H1 (cell line): ENCODE results near the gene TBL2. TPM values are rescaled to one million over a fixed set of nuclear protein-coding genes. Genes with fewer than 3 reads are reported as not detected.

Experiments
- CTCF ChIA-PET: fragments of 300-600 bp; sonication (Branson Sonifier 250); formaldehyde crosslinking; loops from one replicate; lab custom pipeline; 2021; ENCODE audit not compliant: partially characterized antibody; lab: Charles Lee
- POLR2A ChIA-PET: fragments of 300-600 bp; sonication (Branson Sonifier 250); formaldehyde crosslinking; loops from one replicate; lab custom pipeline; 2021; ENCODE audit warnings: inconsistent platforms; ENCODE audit not compliant: partially characterized antibody; lab: Charles Lee
- DNase-seq, 2 experiments: peaks; one replicate each; pipeline versions ENCODE4 v3.0.0 to v3.0.0-alpha.2; 2010 to 2022; ENCODE audit warnings: low spot score in 2 of 2, low read depth in 1 of 2, mixed read lengths in 1 of 2
- FAIRE-seq: peaks from 2 replicates; lab custom pipeline; 2011; peaks lifted over from hg19 to GRCh38; lab: Jason Lieb, UNC
- H2AFZ ChIP-seq: 2 replicates; pipeline ENCODE4 v1.8.1; 2012; ENCODE audit warnings: low read length, inconsistent platforms
- H2AK5ac ChIP-seq: 2 replicates; pipeline ENCODE4 v1.6.1; 2013; ENCODE audit warnings: low read depth, low read length
- H2BK120ac ChIP-seq: replicated peaks from 2 replicates; pipeline ENCODE3; 2013; ENCODE audit warnings: low read depth, low read length, inconsistent platforms
- H2BK12ac ChIP-seq: 2 replicates; pipeline ENCODE4 v1.6.1; 2013; ENCODE audit warnings: low read depth, low read length
- H2BK15ac ChIP-seq: 2 replicates; pipeline ENCODE4 v1.6.1; 2013; ENCODE audit warnings: low read length
- H2BK20ac ChIP-seq: 2 replicates; pipeline ENCODE4 v1.6.1; 2013; ENCODE audit warnings: low read length
- H2BK5ac ChIP-seq: 2 replicates; pipeline ENCODE4 v1.6.1; 2013; ENCODE audit warnings: low read depth, low read length
- H3K14ac ChIP-seq: 2 replicates; pipeline ENCODE4 v1.6.1; 2013; ENCODE audit warnings: inconsistent platforms; ENCODE audit not compliant: insufficient read length
- H3K18ac ChIP-seq: 2 replicates; pipeline ENCODE4 v1.6.1; 2013; ENCODE audit warnings: low read length; ENCODE audit errors: extremely low read depth
- H3K23ac ChIP-seq: 2 replicates; pipeline ENCODE4 v1.6.1; 2013; ENCODE audit warnings: inconsistent platforms; ENCODE audit not compliant: insufficient read length
- H3K23me2 ChIP-seq: 2 replicates; pipeline ENCODE4 v1.6.1; 2013; ENCODE audit warnings: low read depth, low read length
- H3K27ac ChIP-seq: 2 replicates; pipeline ENCODE4 v1.6.1; 2011; ENCODE audit warnings: low read depth, low read length, inconsistent platforms
- H3K27me3 ChIP-seq, 4 experiments: replicated peaks in 1 of 4; 1 replicate in 1 of 4; 2 replicates in 3 of 4; pipeline versions ENCODE4 v1.6.1 to v1.8.1; 2011 to 2013; ENCODE audit warnings: low read length in 3 of 4, mild to moderate bottlenecking in 3 of 4, inconsistent platforms in 2 of 4, mixed read lengths in 2 of 4, moderate library complexity in 1 of 4; ENCODE audit not compliant: control insufficient read depth in 3 of 4, insufficient read depth in 3 of 4; ENCODE audit errors: extremely low read depth in 1 of 4
- H3K36me3 ChIP-seq, 4 experiments: 2 replicates each; pipeline versions ENCODE4 v1.6.1 to v1.8.1; 2011 to 2013; ENCODE audit warnings: mild to moderate bottlenecking in 4 of 4, low read length in 3 of 4, moderate library complexity in 2 of 4, control low read depth in 1 of 4, inconsistent platforms in 1 of 4; ENCODE audit not compliant: insufficient read depth in 4 of 4, control insufficient read depth in 2 of 4
- H3K4ac ChIP-seq: replicated peaks from 2 replicates; pipeline ENCODE3; 2013; ENCODE audit warnings: low read length, low read depth, mixed read lengths, inconsistent platforms; ENCODE audit not compliant: insufficient read length
- H3K4me1 ChIP-seq, 4 experiments: replicated peaks in 1 of 4; 1 replicate in 1 of 4; 2 replicates in 3 of 4; pipeline versions ENCODE4 v1.6.1 to v1.8.1; 2011 to 2013; ENCODE audit warnings: low read length in 3 of 4, inconsistent platforms in 2 of 4, mixed read lengths in 1 of 4; ENCODE audit not compliant: insufficient read depth in 4 of 4, control insufficient read depth in 3 of 4
- H3K4me2 ChIP-seq, 2 experiments: 2 replicates each; pipeline versions ENCODE4 v1.6.1 to v1.8.1; 2011 to 2013; ENCODE audit warnings: low read depth in 2 of 2, low read length in 2 of 2, control low read depth in 1 of 2, inconsistent platforms in 1 of 2, mild to moderate bottlenecking in 1 of 2; ENCODE audit not compliant: insufficient read depth in 1 of 2
- H3K4me3 ChIP-seq, 4 experiments: fragments of 200-600, 300-600 bp in 1 of 4; sonication (generic), shearing (Covaris generic), sonication (Bioruptor Twin) in 1 of 4; 2 replicates each; pipeline versions ENCODE4 v1.5.1 to v1.8.1; 2011 to 2016; ENCODE audit warnings: low read length in 4 of 4, low read depth in 3 of 4, control low read depth in 2 of 4, inconsistent platforms in 2 of 4, mild to moderate bottlenecking in 2 of 4, mixed read lengths in 1 of 4, moderate library complexity in 1 of 4; ENCODE audit not compliant: insufficient read depth in 2 of 4; ENCODE audit errors: extremely low read depth in 1 of 4
- H3K56ac ChIP-seq: replicated peaks from 2 replicates; pipeline ENCODE3; 2013; ENCODE audit warnings: low read depth, mild to moderate bottlenecking, mixed read lengths, low read length, inconsistent platforms; ENCODE audit not compliant: insufficient read length
- H3K79me1 ChIP-seq: 2 replicates; pipeline ENCODE4 v1.6.1; 2013; ENCODE audit warnings: low read depth, low read length, control low read depth
- H3K79me2 ChIP-seq, 2 experiments: 2 replicates each; pipeline versions ENCODE4 v1.6.1 to v1.8.1; 2012 to 2013; ENCODE audit warnings: low read length in 2 of 2, mild to moderate bottlenecking in 2 of 2, inconsistent platforms in 1 of 2; ENCODE audit not compliant: insufficient read depth in 2 of 2, control insufficient read depth in 1 of 2
- H3K9ac ChIP-seq, 4 experiments: replicated peaks in 1 of 4; 1 replicate in 1 of 4; 2 replicates in 3 of 4; pipeline versions ENCODE4 v1.6.1 to v1.8.1; 2011 to 2013; ENCODE audit warnings: low read depth in 3 of 4, low read length in 3 of 4, control low read depth in 2 of 4, mild to moderate bottlenecking in 2 of 4, moderate library complexity in 2 of 4, inconsistent platforms in 1 of 4; ENCODE audit errors: extremely low read depth in 1 of 4
- H3K9me3 ChIP-seq, 2 experiments: 2 replicates each; pipeline versions ENCODE4 v1.6.1 to v1.8.1; 2012 to 2013; ENCODE audit warnings: mild to moderate bottlenecking in 2 of 2, moderate library complexity in 2 of 2, control low read depth in 1 of 2, inconsistent platforms in 1 of 2, low read depth in 1 of 2, low read length in 1 of 2, mixed read lengths in 1 of 2; ENCODE audit not compliant: insufficient read depth in 2 of 2
- H4K20me1 ChIP-seq, 2 experiments: replicated peaks in 1 of 2; 2 replicates each; pipeline versions ENCODE3 to v1.8.1; 2011 to 2013; ENCODE audit warnings: inconsistent platforms in 2 of 2, low read length in 2 of 2, mild to moderate bottlenecking in 1 of 2; ENCODE audit not compliant: insufficient read depth in 2 of 2, control insufficient read depth in 1 of 2
- H4K5ac ChIP-seq: 2 replicates; pipeline ENCODE4 v1.6.1; 2013; ENCODE audit warnings: low read length, low read depth, mixed read lengths, inconsistent platforms; ENCODE audit not compliant: insufficient read length
- H4K8ac ChIP-seq: 2 replicates; pipeline ENCODE4 v1.8.0; 2013; ENCODE audit warnings: mild to moderate bottlenecking, moderate library complexity, low read length, inconsistent platforms; ENCODE audit not compliant: insufficient read depth; ENCODE audit errors: extremely low read depth
- H4K91ac ChIP-seq: replicated peaks from 2 replicates; pipeline ENCODE3; 2013; ENCODE audit warnings: low read length, mixed read lengths, inconsistent platforms; ENCODE audit not compliant: insufficient read length
- CHD1 ChIP-seq: IDR thresholded peaks from 2 replicates; pipeline ENCODE4 v1.6.1; 2012; ENCODE audit warnings: low read depth, low read length, improper control_type of control experiment
- SIN3A ChIP-seq, 2 experiments: IDR thresholded peaks in 1 of 2; conservative IDR thresholded peaks in 1 of 2; 2 replicates each; pipeline ENCODE4 v1.6.1; 2011 to 2012; ENCODE audit warnings: low read length in 2 of 2, improper control_type of control experiment in 1 of 2, low read depth in 1 of 2, mild to moderate bottlenecking in 1 of 2
- SIX5 ChIP-seq: IDR thresholded peaks from 2 replicates; pipeline ENCODE4 v1.6.1; 2011; ENCODE audit warnings: mild to moderate bottlenecking, low read depth, low read length
- TEAD4 ChIP-seq: IDR thresholded peaks from 2 replicates; pipeline ENCODE4 v1.6.1; 2012; ENCODE audit warnings: low read depth, low read length, inconsistent platforms, mixed read lengths
- WGBS, 2 experiments: shearing (Covaris generic) in 1 of 2; methylation state at CpG; one replicate each; pipeline versions ENCODE4 v1.1.6 to v1.1.7; 2013 to 2015; ENCODE audit warnings: low lambda C conversion rate in 2 of 2, mixed read lengths in 2 of 2, inconsistent platforms in 1 of 2, low coverage in 1 of 2, missing lambda C conversion rate in 1 of 2; ENCODE audit not compliant: insufficient replicate concordance in 2 of 2, insufficient coverage in 1 of 2, insufficient read length in 1 of 2; ENCODE audit errors: extremely low coverage in 1 of 2, missing lambda C conversion rate in 1 of 2; 5-methylcytosine and 5-hydroxymethylcytosine counted together
- polyA plus RNA-seq, 7 experiments: library from polyadenylated mRNA; depleted of rRNA in 3 of 7; stranded (reverse) in 5 of 7; unstranded in 2 of 7; fragments of >200 nt in 5 of 7; fragments of 200-250 nt in 2 of 7; gene quantifications; 1 replicate in 5 of 7; 2 replicates in 1 of 7; 4 replicates in 1 of 7; pipeline versions ENCODE4 v1.2.1 to v1.2.3, GENCODE V29; 2011 to 2013; ENCODE audit warnings: missing spikeins in 2 of 7, mixed read lengths in 2 of 7
- total RNA-seq: library from RNA; stranded (reverse); fragmentation: NEBNext Ultra II Directional; extraction: Animal tissue kit (Norgen Biotek cat#: 25700); gene quantifications from 2 replicates; pipeline ENCODE4 v1.2.1, GENCODE V29; 2021

Gene TBL2
- total and polyA plus RNA-seq, 2 of the 8 experiments (the other 6 are each of a cell fraction or from before 2014, with no cell fraction given) = 25.8 to 29.7 TPM

GRCh38 chr7:73537051-73537450 is 41.3 kb downstream of the TBL2 start:
- Histone ChIP-seq H3K4ac (no peak overlapping the region), H2AK5ac (no peak overlapping the region), H3K9me3 (no peaks in the 10 kb centered on the region), H3K23me2 (no peaks in the 10 kb centered on the region), H3K14ac (no peak overlapping the region), H2BK120ac (no peak overlapping the region), H4K8ac (no peak overlapping the region), H3K4me3 (no peak overlapping the region), H2BK20ac (no peak overlapping the region), H2BK5ac (no peak overlapping the region), H2BK12ac (no peak overlapping the region), H4K91ac (no peak overlapping the region), H3K36me3 (peaks cover 14 to 37% (median 22%) of the 10 kb centered on the region in 4 experiments; a peak in 7 of 8 replicates), H3K79me1 (peaks cover 3% of the 10 kb centered on the region; the same call in 1 of the 2 replicates), H2AFZ (no peak overlapping the region), H4K5ac (no peak overlapping the region), H2BK15ac (no peak overlapping the region), H3K4me2 (no peak overlapping the region), H3K4me1 (no peaks in the 10 kb centered on the region), H3K18ac (no peak overlapping the region), H3K27me3 (no peaks in the 10 kb centered on the region), H3K23ac (no peak overlapping the region), H3K27ac (no peak overlapping the region), H3K9ac (no peak overlapping the region), H4K20me1 (peaks cover 0 to 3% of the 10 kb centered on the region in 2 experiments), H3K56ac (no peak overlapping the region)
- WGBS, 2 experiments = 87% methylated on average over 15 of the region's 16 CpGs; no CpG with 5 or more reads in 1 of the 2 experiments
- DNase-seq = no peak
- POLR2A ChIA-PET = interaction anchor here (0.9 to 1.7 kb wide), 7 partner anchors 8 to 44 kb away, joined by 3 to 6 read pairs (median 4); partner anchors contain the start of gene BCL7B
- FAIRE-seq = no peak
- TF ChIP-seq TEAD4 = no peak
- no peak for TF ChIP-seq SIN3A (conservative IDR thresholded peaks at IDR 0.05 in 1 of 2, IDR thresholded peaks at IDR 0.05 in 1 of 2; ENCODE audit: low read depth in 1 of 2, low read length in 2 of 2)
- no peak for TF ChIP-seq CHD1
- no peak for TF ChIP-seq SIX5
- TF ChIP-seq, all 59 proteins: peak for 0
- CTCF ChIA-PET = no interaction called here
- H3K79me2 ChIP-seq = no peaks in the 10 kb centered on the region
